K562 (cell line): ENCODE data around the gene EFHC1. TPM values are rescaled to one million over a fixed set of nuclear protein-coding genes. Genes with fewer than 3 reads are reported as not detected.

Experiments used
- ATAC-seq: fragments of 200-7000 bp; cut with Tn5 transposase; 3 replicates; pipeline ENCODE4 v1.9.1; 2020; ENCODE audit warnings: moderate library complexity
- BruUV-seq: library from RNA; stranded (reverse); fragments of 400-500 nt; replicated peaks from 2 replicates; lab custom pipeline; 2021; lab: Mats Ljungman, UMichigan
- CTCF ChIA-PET: fragments of 300-600 bp; formaldehyde crosslinking; extraction: SDS; loops from one replicate; lab custom pipeline; 2021; ENCODE audit warnings: low intra/inter-chr PET ratio; lab: Yijun Ruan, JAX
- POLR2A ChIA-PET: fragments of 300-600, 350-650 bp; sonication (Branson Sonifier 250); formaldehyde crosslinking; extraction: SDS; loops from one replicate; lab custom pipeline; 2021; ENCODE audit warnings: antibody characterized with exemption, inconsistent platforms; lab: Yijun Ruan, JAX
- DNase-seq, 4 experiments: peaks; one replicate each; pipeline versions ENCODE4 v3.0.0 to v3.0.0-alpha.2; 2011 to 2018; ENCODE audit warnings: low spot score in 3 of 4, mixed read lengths in 3 of 4; ENCODE audit errors: extremely low read depth in 1 of 4
- FAIRE-seq: peaks from 2 replicates; lab custom pipeline; 2011; peaks lifted over from hg19 to GRCh38; lab: Jason Lieb, UNC
- H2AFZ ChIP-seq: 2 replicates; pipeline ENCODE4 v1.6.0; 2011; ENCODE audit warnings: low read depth, low read length, control low read depth, inconsistent platforms
- H3K27ac ChIP-seq: fragments of 200-600 bp; 3 replicates; pipeline ENCODE4 v1.8.0; 2011; ENCODE audit warnings: low read depth, mild to moderate bottlenecking, control low read depth, inconsistent platforms, low read length, moderate library complexity, mixed read lengths; ENCODE audit errors: extremely low read depth
- H3K27me3 ChIP-seq, 2 experiments: fragments of 300-600 bp in 1 of 2; 2 replicates in 1 of 2; 3 replicates in 1 of 2; pipeline versions ENCODE4 v1.6.0 to v1.8.0; 2011; ENCODE audit warnings: inconsistent platforms in 2 of 2, low read length in 2 of 2, mild to moderate bottlenecking in 1 of 2, mixed read lengths in 1 of 2, moderate library complexity in 1 of 2; ENCODE audit not compliant: control insufficient read depth in 2 of 2, insufficient read depth in 2 of 2
- H3K36me3 ChIP-seq: fragments of 300-600 bp; 3 replicates; pipeline ENCODE4 v1.8.0; 2011; ENCODE audit warnings: mild to moderate bottlenecking, low read length, inconsistent platforms; ENCODE audit not compliant: control insufficient read depth, insufficient read depth
- H3K4me1 ChIP-seq, 2 experiments: fragments of 200-600 bp in 1 of 2; replicated peaks in 1 of 2; 2 replicates in 1 of 2; 3 replicates in 1 of 2; pipeline versions ENCODE4 v1.5.1 to v1.8.0; 2011; ENCODE audit warnings: inconsistent platforms in 2 of 2, low read length in 2 of 2, mild to moderate bottlenecking in 1 of 2, mixed read lengths in 1 of 2, moderate library complexity in 1 of 2; ENCODE audit not compliant: control insufficient read depth in 2 of 2, insufficient read depth in 2 of 2
- H3K4me2 ChIP-seq: 2 replicates; pipeline ENCODE4 v1.6.1; 2011; ENCODE audit warnings: low read length, control low read depth, inconsistent platforms, mixed read lengths; ENCODE audit not compliant: insufficient read depth
- H3K4me3 ChIP-seq: fragments of 200-600 bp; sonication (generic), shearing (Covaris generic); 2 replicates; pipeline ENCODE4 v1.5.1; 2016; ENCODE audit warnings: control low read depth, inconsistent platforms
- H3K79me2 ChIP-seq: fragments of 200-600 bp; 3 replicates; pipeline ENCODE4 v1.8.0; 2011; ENCODE audit warnings: low read length, inconsistent platforms; ENCODE audit not compliant: control insufficient read depth, insufficient read depth
- H3K9ac ChIP-seq, 2 experiments: 2 replicates each; pipeline versions ENCODE4 v1.6.0 to v1.6.1; 2011; ENCODE audit warnings: low read depth in 2 of 2, low read length in 2 of 2, control low read depth in 1 of 2, inconsistent platforms in 1 of 2, mild to moderate bottlenecking in 1 of 2, mixed read lengths in 1 of 2; ENCODE audit not compliant: insufficient read depth in 1 of 2
- H3K9me1 ChIP-seq: one replicate; pipeline ENCODE4 v1.6.0; 2011; ENCODE audit warnings: inconsistent platforms, mild to moderate bottlenecking, low read length, moderate library complexity; ENCODE audit not compliant: control insufficient read depth, insufficient read depth
- H3K9me3 ChIP-seq: replicated peaks from 2 replicates; pipeline ENCODE4 v1.5.1; 2011; ENCODE audit warnings: low read depth, low read length, inconsistent platforms; ENCODE audit not compliant: control insufficient read depth, insufficient read depth
- H4K20me1 ChIP-seq: replicated peaks from 2 replicates; pipeline ENCODE4 v1.6.1; 2011; ENCODE audit warnings: low read length, inconsistent platforms, mixed read lengths; ENCODE audit not compliant: control insufficient read depth, insufficient read depth
- BRCA1 ChIP-seq, 2 experiments: fragments of 450-650 bp in 1 of 2; sonication (generic) in 1 of 2; formaldehyde crosslinking in 1 of 2; IDR thresholded peaks; 2 replicates each; pipeline versions ENCODE4 v1.5.0 to v1.6.1; 2017 to 2020; ENCODE audit warnings: mild to moderate bottlenecking in 1 of 2, missing genetic modification reagents in 1 of 2
- CEBPB ChIP-seq: fragments of 450-650 bp; IDR thresholded peaks from 2 replicates; pipeline ENCODE4 v1.6.1; 2016; ENCODE audit warnings: missing genetic modification characterization, missing compliant biosample characterization
- ETV1 ChIP-seq: fragments of 450-650 bp; conservative IDR thresholded peaks from 2 replicates; pipeline ENCODE4 v1.6.1; 2016; ENCODE audit warnings: missing genetic modification characterization, control low read depth, low read depth, missing compliant biosample characterization
- FOXJ3 ChIP-seq: sonication (generic); formaldehyde crosslinking; IDR thresholded peaks from 2 replicates; pipeline ENCODE4 v1.4.0; 2020; ENCODE audit warnings: mild to moderate bottlenecking, missing genetic modification reagents
- FOXK2 ChIP-seq, 2 experiments: fragments of 450-650 bp; IDR thresholded peaks in 1 of 2; conservative IDR thresholded peaks in 1 of 2; 2 replicates each; pipeline ENCODE4 v1.6.1; 2016; ENCODE audit warnings: low read depth in 2 of 2, mild to moderate bottlenecking in 1 of 2
- HMG20A ChIP-seq: fragments of 450-650 bp; formaldehyde crosslinking; conservative IDR thresholded peaks from 2 replicates; pipeline ENCODE4 v1.4.0; 2020; ENCODE audit warnings: mild to moderate bottlenecking, mixed read lengths
- ILK ChIP-seq: fragments of 450-650 bp; IDR thresholded peaks from 2 replicates; pipeline ENCODE4 v1.6.1; 2016; ENCODE audit warnings: missing genetic modification characterization, low read depth, mild to moderate bottlenecking, missing compliant biosample characterization, moderate library complexity, borderline replicate concordance
- MCM5 ChIP-seq: fragments of 450-650 bp; IDR thresholded peaks from 2 replicates; pipeline ENCODE4 v1.6.1; 2016; ENCODE audit warnings: low read depth
- NBN ChIP-seq: fragments of 450-650 bp; IDR thresholded peaks from 2 replicates; pipeline ENCODE4 v1.6.1; 2016; ENCODE audit warnings: low read depth, mild to moderate bottlenecking
- NR2F6 ChIP-seq: fragments of 450-650 bp; formaldehyde crosslinking; IDR thresholded peaks from 2 replicates; pipeline ENCODE4 v1.4.0; 2020; ENCODE audit warnings: mild to moderate bottlenecking
- RNF219 ChIP-seq: fragments of 250-450 bp; sonication (Bioruptor Pico); IDR thresholded peaks from 2 replicates; pipeline ENCODE4 v1.5.0; 2022; ENCODE audit warnings: mild to moderate bottlenecking
- SMARCA4 ChIP-seq: fragments of 450-650 bp; IDR thresholded peaks from 2 replicates; pipeline ENCODE4 v1.6.1; 2016
- SRSF7 ChIP-seq: fragments of 200-400 bp; formaldehyde crosslinking; optimal IDR thresholded peaks from 2 replicates; pipeline ENCODE3; 2017; ENCODE audit warnings: mild to moderate bottlenecking, low read depth, low read length
- THAP7 ChIP-seq: fragments of 250-450 bp; sonication (Bioruptor Pico); IDR thresholded peaks from 2 replicates; pipeline ENCODE4 v1.5.0; 2021
- TRIM25 ChIP-seq: fragments of 450-650 bp; IDR thresholded peaks from 2 replicates; pipeline ENCODE4 v1.7.0; 2016; ENCODE audit warnings: borderline replicate concordance
- ZKSCAN3 ChIP-seq: fragments of 250-450 bp; sonication (Bioruptor Pico); IDR thresholded peaks from 2 replicates; pipeline ENCODE4 v1.4.0; 2020
- ZNF197 ChIP-seq: fragments of 200-800 bp; sonication (Bioruptor generic); IDR thresholded peaks from 2 replicates; pipeline ENCODE4 v1.6.1; 2016; ENCODE audit warnings: low read depth, missing genetic modification characterization, missing compliant biosample characterization
- ZNF263 ChIP-seq: sonication (generic); formaldehyde crosslinking; IDR thresholded peaks from 2 replicates; pipeline ENCODE4 v1.8.0; 2022; ENCODE audit warnings: mild to moderate bottlenecking, missing genetic modification reagents, borderline replicate concordance
- ZNF280B ChIP-seq: fragments of 250-450 bp; sonication (Bioruptor Pico); IDR thresholded peaks from 2 replicates; pipeline ENCODE4 v1.5.1; 2021; ENCODE audit warnings: mild to moderate bottlenecking
- in situ Hi-C: fragments of 300-500 bp; cut with MboI; formaldehyde crosslinking; loops from 4 replicates; pipeline ENCODE4 v1.15.0; 2018; ENCODE audit warnings: inconsistent platforms, mixed read lengths
- intact Hi-C: fragments of 100-400 bp; cut with micrococcal nuclease; formaldehyde crosslinking; loops from 2 replicates; pipeline ENCODE4 v1.14.2; 2022
- polyA plus RNA-seq, 8 experiments: library from polyadenylated mRNA; depleted of rRNA in 4 of 8; stranded (reverse) in 5 of 8; unstranded in 3 of 8; fragments of >200 nt; fragmentation: Nextera tagmentation in 2 of 8; fragmentation: Illumina TruSeq in 1 of 8; extraction: Ambion mirVana in 2 of 8; extraction: Trizol in 1 of 8; gene quantifications; 2 replicates each; pipeline versions ENCODE4 v1.2.1 to v1.2.3, GENCODE V29; 2011 to 2014; ENCODE audit warnings: inconsistent platforms in 1 of 8, missing spikeins in 1 of 8
- total RNA-seq, 7 experiments: library from RNA; depleted of rRNA in 6 of 7; stranded (reverse); fragments of >200 nt in 6 of 7; fragmentation: Illumina TruSeq in 2 of 7; extraction: Trizol in 2 of 7; gene quantifications; 2 replicates each; pipeline versions ENCODE4 v1.2.1 to v1.2.3, GENCODE V29; 2011 to 2021; ENCODE audit warnings: low replicate concordance in 1 of 7

EFHC1 gene
- total and polyA plus RNA-seq, 9 of the 15 experiments (the other 6 are each of a cell fraction or from before 2014, with no cell fraction given): 9.5 to 31.0 (median 14.9) TPM

- ChIA-PET CTCF (no interaction called here), POLR2A (interaction anchor here (1.0 kb wide), 1 partner anchor 105 kb away, joined by 3 read pairs; no protein-coding TSS in a partner anchor)
- intact Hi-C loops: loop anchor here (10.0 kb wide), 1 partner anchor 225 kb away; the partner anchor contains the start of gene MCM3
- H4K20me1 ChIP-seq: no peaks in the 10 kb centered on the region
- ATAC-seq: no peak
- no peak for DNase-seq
- H3K79me2 ChIP-seq: no peaks in the 10 kb centered on the region
- H3K9ac ChIP-seq: no peak overlapping the region
- H3K9me3 ChIP-seq: no peaks in the 10 kb centered on the region
- no TSS peak for BruUV-seq
- in situ Hi-C loops: no loop called here
- FAIRE-seq: no peak
- no peak overlapping the region for H3K4me3 ChIP-seq
- H3K36me3 ChIP-seq: peaks cover 68% of the 10 kb centered on the region; the same call in 2 of the 3 replicates
- peaks cover 35 to 38% of the 10 kb centered on the region in 2 experiments for H3K4me1 ChIP-seq
- H3K9me1 ChIP-seq: no peaks in the 10 kb centered on the region
- H2AFZ ChIP-seq: no peak overlapping the region
- H3K27ac ChIP-seq: no peak overlapping the region
- no peaks in the 10 kb centered on the region for H3K27me3 ChIP-seq
- no peak overlapping the region for H3K4me2 ChIP-seq
- TF ChIP-seq SMARCA4 (no peak), FOXJ3 (no peak), ZNF197 (CRISPR knock-in tag) (no peak), ETV1 (tag) (no peak), FOXK2 (conservative IDR thresholded peaks at IDR 0.05 in 1 of 2, IDR thresholded peaks at IDR 0.05 in 1 of 2; ENCODE audit: low read depth in 2 of 2) (no peak), NBN (no peak), ILK (tag) (no peak), THAP7 (CRISPR knock-in tag) (no peak), TRIM25 (no peak), MCM5 (no peak), ZNF263 (CRISPR knock-in tag) (no peak), BRCA1 (IDR thresholded peaks at IDR 0.05) (no peak), BRCA1 (CRISPR knock-in tag; IDR thresholded peaks at IDR 0.05) (no peak), CEBPB (tag) (no peak), SRSF7 (no peak), ZKSCAN3 (CRISPR knock-in tag) (no peak), ZNF280B (no peak), RNF219 (CRISPR knock-in tag) (no peak), NR2F6 (no peak), HMG20A (CRISPR knock-in tag) (no peak)
Observed at GRCh38 chr6:52510213-52510562, 90.0 kb downstream of the EFHC1 start.
